H1 (cell line): ENCODE results near the gene TNIK. TPM values are rescaled to one million over a fixed set of nuclear protein-coding genes. Genes with fewer than 3 reads are reported as not detected.

ENCODE experiments used
- BACH1 ChIP-seq: IDR thresholded peaks from 2 replicates; pipeline ENCODE4 v1.6.1; 2012; ENCODE audit warnings: low read length, improper control_type of control experiment
- BRCA1 ChIP-seq: IDR thresholded peaks from 2 replicates; pipeline ENCODE4 v1.6.1; 2012; ENCODE audit warnings: low read depth, low read length, improper control_type of control experiment
- CTBP2 ChIP-seq: IDR thresholded peaks from 2 replicates; pipeline ENCODE4 v1.7.0; 2011; ENCODE audit warnings: borderline replicate concordance, mild to moderate bottlenecking, moderate library complexity, mixed read lengths, low read length; ENCODE audit not compliant: insufficient read depth, insufficient read length
- EP300 ChIP-seq, 2 experiments: IDR thresholded peaks; 1 replicate in 1 of 2; 2 replicates in 1 of 2; pipeline ENCODE4 v1.6.1; 2011 to 2012; ENCODE audit warnings: low read depth in 2 of 2, low read length in 2 of 2, mild to moderate bottlenecking in 2 of 2, borderline replicate concordance in 1 of 2, inconsistent platforms in 1 of 2, moderate library complexity in 1 of 2
- FOSL1 ChIP-seq: IDR thresholded peaks from 2 replicates; pipeline ENCODE4 v1.6.1; 2011; ENCODE audit warnings: mild to moderate bottlenecking, low read depth, low read length, moderate library complexity; ENCODE audit not compliant: insufficient read depth
- HDAC2 ChIP-seq, 2 experiments: fragments of 300-600 bp in 1 of 2; sonication (generic) in 1 of 2; IDR thresholded peaks; 2 replicates each; pipeline ENCODE4 v1.6.1; 2011 to 2012; ENCODE audit warnings: low read depth in 2 of 2, low read length in 2 of 2, mild to moderate bottlenecking in 2 of 2, moderate library complexity in 2 of 2, borderline replicate concordance in 1 of 2, inconsistent platforms in 1 of 2
- KDM4A ChIP-seq: IDR thresholded peaks from one replicate; pipeline ENCODE4 v1.7.1; 2012; ENCODE audit warnings: low read depth, mild to moderate bottlenecking, moderate library complexity, low read length, inconsistent platforms; ENCODE audit not compliant: severe bottlenecking
- NRF1 ChIP-seq: IDR thresholded peaks from 2 replicates; pipeline ENCODE4 v1.6.1; 2011; ENCODE audit warnings: mild to moderate bottlenecking, low read depth, low read length, improper control_type of control experiment
- PHF8 ChIP-seq: fragments of 200-600 bp; sonication (generic); conservative IDR thresholded peaks from 2 replicates; pipeline ENCODE4 v1.7.1; 2012; ENCODE audit warnings: low read depth, mild to moderate bottlenecking, inconsistent platforms, low read length, moderate library complexity
- TAF1 ChIP-seq: IDR thresholded peaks from 2 replicates; pipeline ENCODE4 v1.6.1; 2011; ENCODE audit warnings: mild to moderate bottlenecking, low read depth, low read length
- TAF7 ChIP-seq: optimal IDR thresholded peaks from 2 replicates; pipeline ENCODE3; 2011; ENCODE audit warnings: low read depth, mild to moderate bottlenecking, inconsistent platforms, low read length, moderate library complexity, borderline replicate concordance
- polyA plus RNA-seq, 7 experiments: library from polyadenylated mRNA; depleted of rRNA in 3 of 7; stranded (reverse) in 5 of 7; unstranded in 2 of 7; fragments of >200 nt in 5 of 7; fragments of 200-250 nt in 2 of 7; gene quantifications; 1 replicate in 5 of 7; 2 replicates in 1 of 7; 4 replicates in 1 of 7; pipeline versions ENCODE4 v1.2.1 to v1.2.3, GENCODE V29; 2011 to 2013; ENCODE audit warnings: missing spikeins in 2 of 7, mixed read lengths in 2 of 7
- total RNA-seq: library from RNA; stranded (reverse); fragmentation: NEBNext Ultra II Directional; extraction: Animal tissue kit (Norgen Biotek cat#: 25700); gene quantifications from 2 replicates; pipeline ENCODE4 v1.2.1, GENCODE V29; 2021

TNIK gene
- total and polyA plus RNA-seq, 2 of the 8 experiments (the other 6 are each of a cell fraction or from before 2014, with no cell fraction given), result 7.4 to 42.0 TPM

- TF ChIP-seq KDM4A (no peak), TAF1 (no peak), FOSL1 (no peak), EP300 (IDR thresholded peaks at IDR 0.05; ENCODE audit: borderline replicate concordance in 1 of 2, low read depth in 2 of 2, low read length in 2 of 2) (no peak), TAF7 (no peak), BACH1 (no peak), PHF8 (no peak), CTBP2 (no peak), BRCA1 (no peak), NRF1 (no peak), HDAC2 (IDR thresholded peaks at IDR 0.05; ENCODE audit: borderline replicate concordance in 1 of 2, low read depth in 2 of 2, low read length in 2 of 2) (no peak)
Measured at GRCh38 chr3:171342783-171343420, 117.3 kb downstream of the TNIK start (continued).
